GM23248 (cell line): ENCODE measurements around the gene LLGL2. TPM values are rescaled to one million over a fixed set of nuclear protein-coding genes. Genes with fewer than 3 reads are reported as not detected.

Experiments
- DNase-seq: peaks from one replicate; pipeline ENCODE4 v3.0.0-alpha.2; 2015
- H2AFZ ChIP-seq: fragments of 200-600 bp; sonication (generic); 2 replicates; pipeline ENCODE4 v1.6.1; 2016; ENCODE audit warnings: antibody characterized with exemption
- H3F3A ChIP-seq: fragments of 200-600 bp; sonication (generic); 2 replicates; pipeline ENCODE4 v1.6.1; 2016; ENCODE audit warnings: mild to moderate bottlenecking, antibody characterized with exemption, mixed run types; ENCODE audit not compliant: insufficient read depth
- H3K27ac ChIP-seq: fragments of 200-600 bp; sonication (generic); 2 replicates; pipeline ENCODE4 v1.5.1; 2016; ENCODE audit warnings: mild to moderate bottlenecking
- H3K27me3 ChIP-seq: fragments of 200-600 bp; sonication (generic); replicated peaks from 2 replicates; pipeline ENCODE4 v1.6.1; 2016; ENCODE audit warnings: mild to moderate bottlenecking; ENCODE audit not compliant: insufficient read depth
- H3K36me3 ChIP-seq: fragments of 200-600 bp; sonication (generic); 2 replicates; pipeline ENCODE4 v1.6.1; 2016; ENCODE audit warnings: low read depth, mild to moderate bottlenecking
- H3K4me1 ChIP-seq: fragments of 200-600 bp; sonication (generic); 2 replicates; pipeline ENCODE4 v1.6.1; 2016; ENCODE audit warnings: mild to moderate bottlenecking; ENCODE audit not compliant: insufficient read depth
- H3K4me2 ChIP-seq: fragments of 200-600 bp; sonication (generic); one replicate; pipeline ENCODE4 v1.6.1; 2016; ENCODE audit warnings: mild to moderate bottlenecking; ENCODE audit not compliant: unreplicated experiment
- H3K4me3 ChIP-seq: fragments of 200-600 bp; sonication (generic); 2 replicates; pipeline ENCODE4 v1.5.1; 2016; ENCODE audit warnings: mild to moderate bottlenecking
- H3K79me2 ChIP-seq: fragments of 200-600 bp; sonication (generic); 2 replicates; pipeline ENCODE4 v1.6.1; 2016; ENCODE audit warnings: mild to moderate bottlenecking; ENCODE audit not compliant: insufficient read depth
- H3K9ac ChIP-seq: fragments of 200-600 bp; sonication (generic); 2 replicates; pipeline ENCODE4 v1.6.1; 2016; ENCODE audit warnings: mild to moderate bottlenecking
- H3K9me2 ChIP-seq: fragments of 200-600 bp; sonication (generic); 2 replicates; pipeline ENCODE4 v1.6.1; 2016; ENCODE audit warnings: mixed run types, mild to moderate bottlenecking, moderate library complexity; ENCODE audit not compliant: insufficient read depth
- H3K9me3 ChIP-seq: fragments of 200-600 bp; sonication (generic); one replicate; pipeline ENCODE4 v1.6.1; 2017; ENCODE audit warnings: low read depth
- H4K20me1 ChIP-seq: fragments of 200-600 bp; sonication (generic); 2 replicates; pipeline ENCODE4 v1.6.0; 2016; ENCODE audit not compliant: insufficient read depth
- EZH2 ChIP-seq: fragments of 200-600 bp; sonication (generic); IDR thresholded peaks from 2 replicates; pipeline ENCODE4 v1.6.1; 2018; ENCODE audit warnings: antibody characterized with exemption, mild to moderate bottlenecking; ENCODE audit not compliant: insufficient read depth, poor library complexity, severe bottlenecking
- EZH2phosphoT487 ChIP-seq: fragments of 200-600 bp; sonication (generic); IDR thresholded peaks from 2 replicates; pipeline ENCODE4 v1.6.1; 2018; ENCODE audit warnings: antibody characterized with exemption, moderate library complexity, mild to moderate bottlenecking, low read depth; ENCODE audit not compliant: insufficient read depth
- WGBS, 2 experiments: methylation state at CpG; one replicate each; pipeline ENCODE4 v1.1.6; 2015 to 2017; ENCODE audit warnings: low lambda C conversion rate in 2 of 2, low coverage in 1 of 2; ENCODE audit errors: missing lambda C conversion rate in 2 of 2; 5-methylcytosine and 5-hydroxymethylcytosine counted together
- in situ Hi-C: fragments of 300-500 bp; cut with MboI; formaldehyde crosslinking; loops from 2 replicates; pipeline ENCODE4 v1.15.0; 2020
- polyA plus RNA-seq: library from polyadenylated mRNA; unstranded; fragments of >200 nt; fragmentation: Nextera tagmentation; extraction: Ambion mirVana; gene quantifications from 2 replicates; pipeline ENCODE4 v1.2.1, GENCODE V29; 2016
- total RNA-seq: library from RNA; depleted of rRNA; stranded (reverse); fragments of >200 nt; shearing (Covaris generic); gene quantifications from 2 replicates; pipeline ENCODE4 v1.2.3, GENCODE V29; 2014

LLGL2 gene
- total and polyA plus RNA-seq, 2 experiments from 2014 or later = not detected

DNA sequence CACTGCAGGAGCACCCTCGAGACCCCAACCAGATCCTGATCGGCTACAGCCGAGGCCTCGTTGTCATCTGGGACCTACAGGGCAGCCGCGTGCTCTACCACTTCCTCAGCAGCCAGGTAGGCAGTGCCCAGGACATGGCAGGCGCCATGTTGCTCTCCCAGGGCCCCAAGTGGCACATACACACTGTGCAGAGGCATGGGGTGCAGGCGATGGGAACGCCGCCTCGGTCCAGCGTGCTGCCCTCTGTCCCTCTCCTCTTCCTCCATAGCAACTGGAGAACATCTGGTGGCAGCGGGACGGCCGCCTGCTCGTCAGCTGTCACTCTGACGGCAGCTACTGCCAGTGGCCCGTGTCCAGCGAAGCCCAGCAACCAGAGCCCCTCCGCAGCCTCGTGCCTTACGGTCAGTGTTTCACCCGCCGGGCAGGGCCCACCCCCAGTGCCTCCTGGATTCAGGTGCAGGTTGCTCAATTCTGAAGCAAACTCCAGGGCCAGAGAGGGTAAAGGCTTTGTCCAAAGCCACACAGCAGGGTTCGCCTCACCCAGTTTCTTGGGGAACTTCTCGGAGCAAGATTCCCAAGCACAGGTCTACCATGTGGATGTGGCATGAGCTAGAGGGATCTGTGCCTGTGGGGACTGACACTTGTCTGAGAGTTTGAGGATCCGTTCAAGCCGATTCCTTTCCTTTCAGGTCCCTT lies 37.7 kb downstream of the LLGL2 start:
- WGBS, 2 experiments = 67 to 68% methylated on average over 27 to 28 of the region's 28 CpGs
- H3K9me2 ChIP-seq = no peaks in the 10 kb centered on the region
- in situ Hi-C loops = no loop called here
- no peaks in the 10 kb centered on the region for H3K9me3 ChIP-seq
- H3F3A ChIP-seq = no peaks in the 10 kb centered on the region
- no peak overlapping the region for H3K4me2 ChIP-seq
- no peak overlapping the region for H2AFZ ChIP-seq
- no peak for TF ChIP-seq EZH2phosphoT487
- no peak for TF ChIP-seq EZH2
- H3K27ac ChIP-seq = no peak overlapping the region
- no peaks in the 10 kb centered on the region for H4K20me1 ChIP-seq
- no peaks in the 10 kb centered on the region for H3K36me3 ChIP-seq
- H3K4me3 ChIP-seq = no peak overlapping the region
- no peak overlapping the region for H3K9ac ChIP-seq
- H3K79me2 ChIP-seq = no peaks in the 10 kb centered on the region
- peaks cover 2% of the 10 kb centered on the region; the same call in 1 of the 2 replicates for H3K27me3 ChIP-seq
- 0 out of 2 replicates have a peak, but pooled peaks cover 5% of the 10 kb centered on the region for H3K4me1 ChIP-seq
- no peak for DNase-seq

DNA sequence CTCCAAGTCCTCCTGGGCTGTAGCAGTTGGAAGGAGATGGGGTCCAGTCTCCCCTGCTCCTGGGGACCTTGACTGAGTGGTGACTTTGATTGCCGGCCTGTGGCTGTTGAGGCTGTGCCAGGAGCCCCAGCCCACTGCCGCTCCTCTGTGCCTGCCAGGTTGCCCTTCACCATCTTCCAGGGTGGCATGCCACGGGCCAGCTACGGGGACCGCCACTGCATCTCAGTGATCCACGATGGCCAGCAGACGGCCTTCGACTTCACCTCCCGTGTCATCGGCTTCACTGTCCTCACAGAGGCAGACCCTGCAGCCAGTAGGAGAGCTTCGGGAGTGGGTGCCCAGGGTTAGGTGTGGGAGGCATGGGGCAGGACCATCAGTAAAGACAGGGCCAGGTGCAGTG lies 38.7 kb downstream of the LLGL2 start:
- Histone ChIP-seq H3K9me2 (no peaks in the 10 kb centered on the region), H3K9ac (no peak overlapping the region), H3K4me2 (no peak overlapping the region), H3K27me3 (peaks cover 6% of the 10 kb centered on the region; the same call in 1 of the 2 replicates), H3F3A (no peaks in the 10 kb centered on the region), H3K36me3 (no peaks in the 10 kb centered on the region), H3K79me2 (no peaks in the 10 kb centered on the region), H3K27ac (no peak overlapping the region), H2AFZ (no peak overlapping the region), H4K20me1 (no peaks in the 10 kb centered on the region), H3K4me1 (0 out of 2 replicates have a peak, but pooled peaks cover 5% of the 10 kb centered on the region), H3K9me3 (no peaks in the 10 kb centered on the region), H3K4me3 (no peak overlapping the region)
- no peak for DNase-seq
- in situ Hi-C loops = no loop called here
- TF ChIP-seq EZH2 = no peak
- TF ChIP-seq EZH2phosphoT487 = no peak
- WGBS, 2 experiments = 87% methylated on average over 11 of the region's 11 CpGs

DNA sequence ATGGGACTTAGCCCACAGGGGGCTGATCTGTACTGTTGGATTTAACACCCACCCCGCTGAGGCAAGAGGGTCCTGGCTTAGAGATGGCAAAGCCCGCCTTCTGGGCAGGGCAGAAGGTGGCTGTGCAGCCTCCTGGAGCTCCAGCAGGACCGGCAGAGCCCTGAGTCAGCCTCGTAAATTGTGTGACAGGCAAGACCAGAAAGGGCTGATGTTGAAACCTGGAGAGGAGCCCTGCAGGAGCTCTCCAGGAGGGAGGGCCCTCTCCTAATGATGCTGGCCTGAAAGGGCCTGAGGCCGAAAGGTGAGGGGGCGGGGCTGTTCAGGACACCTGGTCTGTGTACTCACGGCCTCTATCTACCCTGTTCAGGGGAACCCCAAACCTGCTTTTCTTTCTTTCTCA lies 39.6 kb downstream of the LLGL2 start:
- Histone ChIP-seq H3K4me3 (no peak overlapping the region), H3F3A (no peaks in the 10 kb centered on the region), H3K79me2 (no peaks in the 10 kb centered on the region), H3K4me1 (0 out of 2 replicates have a peak, but pooled peaks cover 5% of the 10 kb centered on the region), H3K27ac (no peak overlapping the region), H3K9me3 (no peaks in the 10 kb centered on the region), H2AFZ (no peak overlapping the region), H3K4me2 (no peak overlapping the region), H3K36me3 (no peaks in the 10 kb centered on the region), H3K9me2 (no peaks in the 10 kb centered on the region), H4K20me1 (no peaks in the 10 kb centered on the region), H3K27me3 (peaks cover 6% of the 10 kb centered on the region; the same call in 1 of the 2 replicates), H3K9ac (no peak overlapping the region)
- 16 to 30% methylated on average over 7 of the region's 7 CpGs for WGBS, 2 experiments
- no peak for TF ChIP-seq EZH2
- TF ChIP-seq EZH2phosphoT487 = no peak
- in situ Hi-C loops = no loop called here
- DNase-seq = peak; percentile 79

DNA sequence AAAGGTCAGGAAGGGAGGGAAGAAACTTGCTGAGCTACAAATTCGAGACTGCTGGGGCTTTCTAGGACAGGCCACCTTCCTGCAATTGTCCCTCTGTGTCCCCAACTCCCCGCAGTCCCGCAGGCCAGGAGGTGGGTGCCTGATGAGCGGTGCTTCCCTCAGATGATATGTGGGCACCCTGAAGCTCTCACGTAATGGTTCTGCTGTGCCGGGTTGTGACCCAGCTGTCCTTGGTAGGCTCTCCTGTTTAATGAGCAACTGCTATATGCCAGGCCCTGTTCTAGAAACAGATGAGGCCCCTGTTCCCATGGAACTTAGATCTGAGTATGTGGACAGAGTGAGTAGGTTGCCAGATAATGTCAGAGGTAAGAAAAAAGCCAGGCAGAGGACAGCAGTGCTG lies 40.1 kb downstream of the LLGL2 start:
- Histone ChIP-seq H2AFZ (no peak overlapping the region), H3K4me1 (0 out of 2 replicates have a peak, but pooled peaks cover 5% of the 10 kb centered on the region), H3K9ac (no peak overlapping the region), H3K9me2 (no peaks in the 10 kb centered on the region), H3K36me3 (no peaks in the 10 kb centered on the region), H3K79me2 (no peaks in the 10 kb centered on the region), H3K9me3 (no peaks in the 10 kb centered on the region), H3F3A (no peaks in the 10 kb centered on the region), H3K4me2 (no peak overlapping the region), H3K27me3 (peaks cover 6% of the 10 kb centered on the region; the same call in 1 of the 2 replicates), H3K4me3 (no peak overlapping the region), H4K20me1 (no peaks in the 10 kb centered on the region), H3K27ac (no peak overlapping the region)
- in situ Hi-C loops = no loop called here
- DNase-seq = no peak
- TF ChIP-seq EZH2 (no peak), EZH2phosphoT487 (no peak)
- 62 to 73% methylated on average over 6 of the region's 6 CpGs for WGBS, 2 experiments
